DND-41 (cell line): ENCODE data around the gene ZNF503.

Experiments used
- ATAC-seq: fragments of 200-7000 bp; cut with Tn5 transposase; 3 replicates; pipeline ENCODE4 v1.9.1; 2021; ENCODE audit warnings: low read depth; ENCODE audit not compliant: insufficient read depth
- DNase-seq: peaks from one replicate; pipeline ENCODE4 v3.0.0-alpha.2; 2020
- H2AFZ ChIP-seq: 2 replicates; pipeline ENCODE4 v1.6.0; 2012; ENCODE audit warnings: low read depth, low read length
- H3K27ac ChIP-seq: 2 replicates; pipeline ENCODE4 v1.5.1; 2012; ENCODE audit warnings: low read length, inconsistent platforms
- H3K27me3 ChIP-seq: fragments of 200-600 bp; sonication (generic); 2 replicates; pipeline ENCODE4 v1.6.0; 2012; ENCODE audit warnings: low read length, mild to moderate bottlenecking, inconsistent platforms; ENCODE audit not compliant: insufficient read depth, poor library complexity
- H3K36me3 ChIP-seq: 2 replicates; pipeline ENCODE4 v1.5.1; 2012; ENCODE audit warnings: low read length, inconsistent platforms; ENCODE audit not compliant: insufficient read depth
- H3K4me1 ChIP-seq: 2 replicates; pipeline ENCODE4 v1.5.1; 2012; ENCODE audit warnings: mild to moderate bottlenecking, low read length; ENCODE audit not compliant: insufficient read depth
- H3K4me2 ChIP-seq: 2 replicates; pipeline ENCODE4 v1.6.0; 2012; ENCODE audit warnings: mild to moderate bottlenecking, moderate library complexity, low read length, inconsistent platforms; ENCODE audit not compliant: insufficient read depth
- H3K4me3 ChIP-seq, 2 experiments: fragments of 200-600 bp in 1 of 2; shearing (Covaris generic) in 1 of 2; 2 replicates each; pipeline ENCODE4 v1.5.1; 2012 to 2016; ENCODE audit warnings: inconsistent platforms in 2 of 2, low read length in 2 of 2, mild to moderate bottlenecking in 2 of 2, low read depth in 1 of 2, moderate library complexity in 1 of 2
- H3K79me2 ChIP-seq: 2 replicates; pipeline ENCODE4 v1.6.0; 2012; ENCODE audit warnings: low read length, inconsistent platforms; ENCODE audit not compliant: insufficient read depth
- H3K9ac ChIP-seq: 2 replicates; pipeline ENCODE4 v1.6.0; 2012; ENCODE audit warnings: low read depth, mild to moderate bottlenecking, inconsistent platforms, low read length, moderate library complexity
- H3K9me3 ChIP-seq: 2 replicates; pipeline ENCODE4 v1.5.1; 2012; ENCODE audit warnings: low read length, moderate library complexity, mild to moderate bottlenecking, inconsistent platforms; ENCODE audit not compliant: insufficient read depth, severe bottlenecking
- H4K20me1 ChIP-seq: 2 replicates; pipeline ENCODE4 v1.6.0; 2012; ENCODE audit warnings: low read length; ENCODE audit not compliant: insufficient read depth
- CTCF ChIP-seq: IDR thresholded peaks from 2 replicates; pipeline ENCODE4 v1.5.1; 2012; ENCODE audit warnings: borderline replicate concordance, low read length, moderate library complexity, mild to moderate bottlenecking; ENCODE audit not compliant: poor library complexity, severe bottlenecking; ENCODE audit errors: extremely low read depth
- EZH2 ChIP-seq: IDR thresholded peaks from 3 replicates; pipeline ENCODE4 v1.6.1; 2012; ENCODE audit warnings: borderline replicate concordance, low read depth, mild to moderate bottlenecking, moderate library complexity, low read length, inconsistent platforms; ENCODE audit not compliant: severe bottlenecking

Gene ZNF503

GRCh38 chr10:75395932-75396630 is 5.5 kb downstream of the ZNF503 start:
- H3K4me1 ChIP-seq, result no peaks in the 10 kb centered on the region
- no peak overlapping the region for H2AFZ ChIP-seq
- H3K4me3 ChIP-seq, result no peak overlapping the region
- H3K79me2 ChIP-seq, result no peaks in the 10 kb centered on the region
- H3K4me2 ChIP-seq, result no peak overlapping the region
- no peaks in the 10 kb centered on the region for H4K20me1 ChIP-seq
- DNase-seq, result no peak
- no peak for TF ChIP-seq CTCF
- TF ChIP-seq EZH2, result no peak
- H3K36me3 ChIP-seq, result no peaks in the 10 kb centered on the region
- no peak for ATAC-seq
- no peak overlapping the region for H3K27ac ChIP-seq
- H3K27me3 ChIP-seq, result peaks cover 4% of the 10 kb centered on the region
- peaks cover 2% of the 10 kb centered on the region for H3K9me3 ChIP-seq
- H3K9ac ChIP-seq, result no peak overlapping the region

GRCh38 chr10:75395066-75395931 is 6.3 kb downstream of the ZNF503 start:
- H3K27ac ChIP-seq, result no peak overlapping the region
- no peaks in the 10 kb centered on the region for H4K20me1 ChIP-seq
- no peaks in the 10 kb centered on the region for H3K36me3 ChIP-seq
- H3K4me2 ChIP-seq, result no peak overlapping the region
- DNase-seq, result no peak
- TF ChIP-seq EZH2, result no peak
- no peaks in the 10 kb centered on the region for H3K79me2 ChIP-seq
- H3K4me3 ChIP-seq, result no peak overlapping the region
- H3K4me1 ChIP-seq, result no peaks in the 10 kb centered on the region
- no peak overlapping the region for H3K9ac ChIP-seq
- no peak for ATAC-seq
- H3K27me3 ChIP-seq, result peaks cover 5% of the 10 kb centered on the region
- peaks cover 2% of the 10 kb centered on the region for H3K9me3 ChIP-seq
- H2AFZ ChIP-seq, result no peak overlapping the region

- Histone ChIP-seq H3K79me2 (no peaks in the 10 kb centered on the region), H3K27me3 (peaks cover 5% of the 10 kb centered on the region), H3K4me3 (no peak overlapping the region), H3K36me3 (no peaks in the 10 kb centered on the region), H3K4me2 (no peak overlapping the region), H3K27ac (no peak overlapping the region), H3K9ac (no peak overlapping the region), H3K4me1 (no peaks in the 10 kb centered on the region), H3K9me3 (peaks cover under 1% of the 10 kb centered on the region), H4K20me1 (no peaks in the 10 kb centered on the region), H2AFZ (no peak overlapping the region)
- ATAC-seq (no peak; the same call in 2 of the 3 replicates), DNase-seq (no peak)
- TF ChIP-seq CTCF, result no peak
- no peak for TF ChIP-seq EZH2
These were observed 7.3 kb downstream of the ZNF503 start for GRCh38 chr10:75394221-75394620.

GRCh38 chr10:75392744-75393143 is 8.8 kb downstream of the ZNF503 start:
- H3K36me3 ChIP-seq, result no peaks in the 10 kb centered on the region
- no peaks in the 10 kb centered on the region for H4K20me1 ChIP-seq
- no peak for TF ChIP-seq EZH2
- TF ChIP-seq CTCF, result no peak
- no peaks in the 10 kb centered on the region for H3K9me3 ChIP-seq
- H3K79me2 ChIP-seq, result no peaks in the 10 kb centered on the region
- no peak overlapping the region for H3K27ac ChIP-seq
- H2AFZ ChIP-seq, result no peak overlapping the region
- H3K4me1 ChIP-seq, result no peaks in the 10 kb centered on the region
- no peak overlapping the region for H3K4me2 ChIP-seq
- H3K4me3 ChIP-seq, result no peak overlapping the region
- no peak overlapping the region for H3K9ac ChIP-seq
- ATAC-seq, result no peak
- no peak for DNase-seq
- H3K27me3 ChIP-seq, result peaks cover 5% of the 10 kb centered on the region
